ENCODE results near the gene PTPRD.
A peak's percentile ranks its signal among the peaks of the same experiment; 100 is the strongest.

The PTPRD gene

DNA sequence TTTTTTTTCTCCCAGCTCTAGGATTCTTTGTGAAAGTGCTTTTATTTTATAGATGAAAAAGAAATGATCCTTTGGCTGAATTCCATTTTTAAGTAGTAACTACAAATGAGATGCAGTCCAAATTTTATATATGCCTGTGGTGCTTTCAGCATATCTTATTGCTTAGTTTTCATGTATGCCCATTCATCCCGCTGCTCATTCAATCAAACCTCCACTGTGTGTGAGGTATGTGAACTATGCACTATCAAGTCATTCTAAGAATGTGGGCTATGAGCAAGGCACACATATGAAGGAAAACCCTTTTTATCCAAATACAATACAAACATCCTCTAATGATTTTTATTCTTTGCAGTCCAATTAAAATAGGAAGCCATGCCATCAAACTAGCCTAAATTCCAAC lies 1744.2 kb downstream of the PTPRD start:
- H3K4me3 ChIP-seq (ENCODE audit: low read depth, low read length): no peak overlapping the region
- in situ Hi-C loops (cut with HindIII; ENCODE audit: low sequenced_read_pairs): no loop called here
- TF ChIP-seq, protein P1, sequence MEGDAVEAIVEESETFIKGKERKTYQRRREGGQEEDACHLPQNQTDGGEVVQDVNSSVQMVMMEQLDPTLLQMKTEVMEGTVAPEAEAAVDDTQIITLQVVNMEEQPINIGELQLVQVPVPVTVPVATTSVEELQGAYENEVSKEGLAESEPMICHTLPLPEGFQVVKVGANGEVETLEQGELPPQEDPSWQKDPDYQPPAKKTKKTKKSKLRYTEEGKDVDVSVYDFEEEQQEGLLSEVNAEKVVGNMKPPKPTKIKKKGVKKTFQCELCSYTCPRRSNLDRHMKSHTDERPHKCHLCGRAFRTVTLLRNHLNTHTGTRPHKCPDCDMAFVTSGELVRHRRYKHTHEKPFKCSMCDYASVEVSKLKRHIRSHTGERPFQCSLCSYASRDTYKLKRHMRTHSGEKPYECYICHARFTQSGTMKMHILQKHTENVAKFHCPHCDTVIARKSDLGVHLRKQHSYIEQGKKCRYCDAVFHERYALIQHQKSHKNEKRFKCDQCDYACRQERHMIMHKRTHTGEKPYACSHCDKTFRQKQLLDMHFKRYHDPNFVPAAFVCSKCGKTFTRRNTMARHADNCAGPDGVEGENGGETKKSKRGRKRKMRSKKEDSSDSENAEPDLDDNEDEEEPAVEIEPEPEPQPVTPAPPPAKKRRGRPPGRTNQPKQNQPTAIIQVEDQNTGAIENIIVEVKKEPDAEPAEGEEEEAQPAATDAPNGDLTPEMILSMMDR (IDR thresholded peaks at IDR 0.05; ENCODE audit: low read depth, low read length, missing control alignments): no peak
- DNase-seq (ENCODE audit: low read depth): peak; percentile 74

DNA sequence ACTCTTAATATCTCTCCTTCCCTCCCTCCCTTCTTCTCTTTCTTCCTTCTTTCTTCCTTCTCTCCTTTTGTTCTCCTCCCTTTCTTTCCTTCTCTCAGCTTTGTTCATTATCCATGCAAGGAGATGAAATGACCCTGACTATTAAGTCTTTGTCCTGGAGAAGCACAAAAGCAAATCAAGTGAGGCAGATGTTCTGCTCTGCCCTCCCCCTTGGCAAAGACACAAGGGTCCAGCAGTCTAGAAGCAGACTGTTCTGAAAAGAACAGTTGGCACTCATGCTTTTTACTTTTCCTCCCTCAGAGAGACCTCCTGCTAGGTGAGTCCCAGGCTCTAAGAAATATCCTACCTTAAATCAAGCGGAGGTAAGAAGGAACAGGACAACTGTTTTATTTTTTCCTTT lies 1745.7 kb downstream of the PTPRD start:
- TF ChIP-seq, protein P1 (IDR thresholded peaks at IDR 0.05; ENCODE audit: low read depth, low read length, missing control alignments): no peak
- H3K4me3 ChIP-seq (ENCODE audit: low read depth, low read length): no peak overlapping the region
- in situ Hi-C loops (cut with HindIII; ENCODE audit: low sequenced_read_pairs): no loop called here
- no peak for DNase-seq (ENCODE audit: low read depth)

DNA sequence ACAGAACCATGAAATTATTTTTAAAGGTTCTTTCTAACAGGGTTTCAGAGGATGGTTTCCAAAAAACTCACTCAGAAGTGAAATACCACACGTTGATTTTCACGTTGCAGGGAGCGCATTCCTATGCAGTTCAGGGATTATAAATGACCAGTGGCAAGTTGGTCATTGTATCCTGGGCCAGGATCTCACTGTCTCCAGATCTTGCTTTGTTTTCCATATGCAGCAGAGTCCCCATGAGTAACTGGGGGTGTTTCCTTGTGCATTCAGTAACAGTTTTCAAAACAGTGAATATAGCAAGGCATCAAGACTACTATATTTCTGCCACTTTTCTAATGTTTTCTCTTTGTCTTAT lies 1748.3 kb downstream of the PTPRD start:
- in situ Hi-C loops (cut with HindIII; ENCODE audit: low sequenced_read_pairs): no loop called here
- DNase-seq (ENCODE audit: low read depth): no peak
- no peak overlapping the region for H3K4me3 ChIP-seq (ENCODE audit: low read depth, low read length)
- TF ChIP-seq, protein P1 (IDR thresholded peaks at IDR 0.05; ENCODE audit: low read depth, low read length, missing control alignments): no peak

DNA sequence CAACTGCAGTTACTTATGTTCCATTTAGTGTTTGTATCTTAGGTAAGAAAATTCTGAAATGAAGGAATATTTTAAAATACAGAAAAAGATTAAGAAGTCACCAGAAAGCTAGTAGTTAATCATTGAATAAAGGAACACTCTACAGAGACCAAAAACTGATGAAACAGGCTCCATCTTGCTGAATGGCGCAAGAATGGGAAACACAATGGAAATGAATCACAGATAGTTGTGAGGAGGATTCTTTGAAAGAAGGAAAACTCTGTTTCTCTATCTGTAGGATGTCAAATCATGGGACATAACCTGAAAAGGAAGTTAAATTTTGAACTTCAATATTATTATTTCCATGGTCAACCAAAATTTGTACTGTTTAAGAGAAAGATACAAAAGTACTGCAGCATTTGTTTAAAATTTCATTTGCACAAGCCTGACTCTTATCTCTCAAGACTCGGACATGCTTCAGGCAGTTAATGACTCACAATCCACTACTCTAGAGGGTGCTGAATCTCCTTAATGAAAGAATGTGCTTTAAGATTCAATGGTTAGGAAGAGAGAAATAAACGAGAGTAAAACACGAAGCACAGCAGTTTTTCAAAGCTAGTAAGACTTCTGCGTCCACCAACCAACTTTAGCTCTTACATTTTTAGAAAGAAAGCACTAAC lies 1748.8 kb downstream of the PTPRD start:
- DNase-seq (ENCODE audit: low read depth): no peak
- in situ Hi-C loops (cut with HindIII; ENCODE audit: low sequenced_read_pairs): no loop called here
- TF ChIP-seq, protein P1 (IDR thresholded peaks at IDR 0.05; ENCODE audit: low read depth, low read length, missing control alignments): no peak
- H3K4me3 ChIP-seq (ENCODE audit: low read depth, low read length): no peak overlapping the region

DNA sequence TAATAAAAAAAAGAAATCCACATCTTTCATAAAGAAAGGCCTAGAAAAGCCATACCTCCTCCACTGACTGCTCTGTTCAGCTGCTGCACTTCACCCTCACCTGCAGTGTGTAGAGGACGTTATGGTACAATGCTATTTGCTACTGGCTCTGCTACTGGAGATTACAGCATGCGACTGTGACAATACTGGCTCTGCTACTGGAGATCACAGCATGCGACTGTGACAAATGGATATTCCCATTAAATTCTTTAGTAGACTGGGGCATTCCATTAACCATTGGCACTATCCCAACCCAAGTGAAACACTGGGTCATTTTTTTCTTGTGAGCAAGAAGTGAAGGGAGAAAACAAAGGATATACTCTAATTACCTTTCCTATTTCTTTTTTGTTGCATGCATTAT lies 1749.7 kb downstream of the PTPRD start:
- no peak for DNase-seq (ENCODE audit: low read depth)
- in situ Hi-C loops (cut with HindIII; ENCODE audit: low sequenced_read_pairs): no loop called here
- TF ChIP-seq, protein P1 (IDR thresholded peaks at IDR 0.05; ENCODE audit: low read depth, low read length, missing control alignments): no peak
- H3K4me3 ChIP-seq (ENCODE audit: low read depth, low read length): no peak overlapping the region

DNA sequence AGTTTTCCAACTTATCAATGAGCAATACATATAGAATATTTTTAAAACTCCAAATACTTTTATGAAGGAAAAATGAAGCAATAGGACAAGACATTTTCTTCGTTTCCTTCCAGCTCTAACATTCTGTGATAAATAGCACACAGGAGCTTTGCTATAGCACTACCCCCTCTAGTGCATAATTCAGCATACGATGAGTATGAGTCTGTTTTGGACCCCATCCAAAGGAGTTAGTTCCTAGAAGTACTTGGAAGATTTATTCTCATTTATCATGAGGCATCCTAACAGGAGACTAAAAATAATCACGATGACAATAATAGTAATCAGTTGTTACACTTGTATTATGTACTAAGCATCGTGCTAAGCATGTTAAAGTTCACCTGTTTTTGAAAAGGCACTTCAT lies 1751.9 kb downstream of the PTPRD start:
- H3K4me3 ChIP-seq (ENCODE audit: low read depth, low read length): no peak overlapping the region
- DNase-seq (ENCODE audit: low read depth): peak; percentile 53
- in situ Hi-C loops (cut with HindIII; ENCODE audit: low sequenced_read_pairs): no loop called here
- TF ChIP-seq, protein P1 (IDR thresholded peaks at IDR 0.05; ENCODE audit: low read depth, low read length, missing control alignments): peak; percentile 21
